COLO668 (cell line): ENCODE data around the gene TTYH1.
"Not testable (repeated sequence)": the region's sequence is repeated elsewhere in the genome, so short reads cannot be mapped to it uniquely, and the experiment has no call there.

Experiments used
- DNase-seq: peaks from one replicate; lab custom pipeline; 2025; ENCODE audit not compliant: unreplicated experiment; lab: John Stamatoyannopoulos, UW

TTYH1 gene

GRCh38 chr19:54415208-54415900 lies at the start of gene TTYH1:
Gene TTYH1, plus strand, starts transcription at chr19:54415464. Its CDS starts 89 bp downstream, at chr19:54415553.
- no peak for DNase-seq

DNA sequence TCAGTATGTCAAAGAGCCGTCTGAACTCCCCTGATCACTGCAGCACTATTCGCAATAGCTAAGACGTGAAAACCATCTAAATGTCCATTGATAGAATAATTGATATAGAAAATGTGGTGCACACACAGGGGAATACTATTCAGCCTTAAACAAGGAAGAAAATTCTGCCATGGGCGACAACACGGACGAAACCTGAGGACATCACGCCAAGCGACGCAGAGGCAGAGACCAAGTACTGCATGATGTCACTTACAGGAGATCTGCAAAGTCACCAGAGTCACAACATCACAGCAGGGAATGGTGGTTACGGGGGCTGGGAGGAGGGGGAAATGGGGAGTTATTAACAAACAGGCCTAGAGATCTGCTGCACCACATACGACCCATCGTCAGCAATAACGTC lies 49.5 kb upstream of the TTYH1 start:
- not testable (repeated sequence) for DNase-seq

DNA sequence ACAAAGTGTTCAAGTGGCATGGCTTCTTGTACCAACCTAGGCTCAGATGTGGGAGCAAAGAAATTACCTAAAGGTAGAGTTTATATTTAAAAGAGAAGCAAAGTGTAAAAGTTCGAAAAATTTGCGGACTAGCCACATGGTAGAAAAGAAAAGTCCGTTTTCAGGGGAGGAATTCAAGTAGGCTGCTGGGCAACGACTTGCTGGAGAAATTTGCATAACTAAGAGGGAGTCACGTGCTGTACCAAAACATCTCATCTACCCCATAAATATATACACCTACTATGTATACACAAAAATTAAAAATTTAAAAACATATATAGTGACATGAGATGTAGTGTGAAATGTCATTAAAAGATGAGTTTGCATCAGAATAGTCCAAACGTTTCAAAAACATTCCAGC lies 48.5 kb upstream of the TTYH1 start:
- DNase-seq = no peak

DNA sequence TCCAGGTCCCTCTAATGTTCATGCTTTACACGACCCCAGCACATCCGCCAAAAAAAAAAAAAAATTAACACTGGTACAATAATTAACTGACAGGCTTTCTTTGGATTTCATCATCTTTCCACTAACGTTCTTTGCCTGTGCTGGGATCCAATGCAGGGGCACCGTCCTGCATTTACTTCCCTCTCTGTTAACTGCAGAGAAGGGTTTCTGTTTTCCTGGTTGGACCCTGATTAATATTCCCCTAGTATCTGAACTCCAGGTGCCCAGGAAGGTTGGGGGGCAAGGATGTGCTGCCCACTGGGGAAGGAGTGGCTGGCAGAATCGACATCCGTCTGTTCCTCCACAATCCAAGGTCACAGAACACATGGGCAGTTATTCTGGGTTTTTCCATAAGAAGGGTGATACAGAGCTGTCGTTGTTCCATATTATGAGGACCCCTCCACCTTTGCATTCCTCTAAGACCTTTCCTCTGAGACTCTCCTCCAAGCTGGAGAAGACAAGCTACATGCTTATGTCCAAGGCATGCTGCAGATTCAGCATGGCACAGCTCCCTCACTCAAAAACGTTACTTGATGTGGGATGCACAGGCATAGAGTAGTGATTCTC lies 46.1 kb upstream of the TTYH1 start:
- no peak for DNase-seq

GRCh38 chr19:54369688-54370433 lies 45.4 kb upstream of the TTYH1 start:
- not testable (repeated sequence) for DNase-seq

DNA sequence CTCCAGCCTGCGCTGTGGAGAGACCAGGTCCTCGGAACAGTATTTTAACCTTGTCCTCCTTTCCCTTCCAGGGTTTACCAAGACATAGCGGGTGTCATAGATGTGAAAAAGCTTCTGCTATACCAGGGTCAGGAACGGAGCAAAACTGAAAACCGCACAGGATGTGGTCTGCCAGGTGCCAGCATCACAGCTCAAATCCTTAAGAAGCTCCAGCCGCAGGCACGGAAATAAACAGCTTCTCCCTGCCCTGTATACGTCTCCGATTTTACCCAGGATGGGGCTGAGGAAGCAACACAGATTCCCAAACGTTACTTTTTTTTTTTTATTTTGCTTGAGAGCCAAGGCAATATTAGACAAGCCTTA lies 44.8 kb upstream of the TTYH1 start:
- not testable (repeated sequence) for DNase-seq

DNA sequence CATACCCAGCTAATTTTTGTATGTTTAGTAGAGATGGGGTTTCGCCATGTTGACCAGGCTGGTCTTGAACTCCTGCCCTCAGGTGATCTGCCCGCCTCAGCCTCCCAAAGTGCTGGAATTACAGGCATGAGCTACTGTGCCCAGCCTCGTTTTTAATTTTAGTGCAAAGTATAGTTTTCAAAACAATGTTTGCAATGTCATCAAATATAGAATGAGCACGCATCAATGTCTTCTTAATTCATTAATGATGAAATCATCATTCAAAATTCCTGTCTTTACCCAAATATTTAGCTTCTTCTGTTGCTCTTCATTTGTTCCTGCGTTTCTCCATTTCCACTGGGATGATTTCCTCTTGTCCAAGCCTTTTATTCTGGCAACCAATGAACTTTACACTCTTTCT lies 43.8 kb upstream of the TTYH1 start:
- not testable (repeated sequence) for DNase-seq

GRCh38 chr19:54373781-54374631 lies 41.3 kb upstream of the TTYH1 start:
- DNase-seq = no peak

GRCh38 chr19:54375181-54375938 lies 39.9 kb upstream of the TTYH1 start:
- not testable (repeated sequence) for DNase-seq

DNA sequence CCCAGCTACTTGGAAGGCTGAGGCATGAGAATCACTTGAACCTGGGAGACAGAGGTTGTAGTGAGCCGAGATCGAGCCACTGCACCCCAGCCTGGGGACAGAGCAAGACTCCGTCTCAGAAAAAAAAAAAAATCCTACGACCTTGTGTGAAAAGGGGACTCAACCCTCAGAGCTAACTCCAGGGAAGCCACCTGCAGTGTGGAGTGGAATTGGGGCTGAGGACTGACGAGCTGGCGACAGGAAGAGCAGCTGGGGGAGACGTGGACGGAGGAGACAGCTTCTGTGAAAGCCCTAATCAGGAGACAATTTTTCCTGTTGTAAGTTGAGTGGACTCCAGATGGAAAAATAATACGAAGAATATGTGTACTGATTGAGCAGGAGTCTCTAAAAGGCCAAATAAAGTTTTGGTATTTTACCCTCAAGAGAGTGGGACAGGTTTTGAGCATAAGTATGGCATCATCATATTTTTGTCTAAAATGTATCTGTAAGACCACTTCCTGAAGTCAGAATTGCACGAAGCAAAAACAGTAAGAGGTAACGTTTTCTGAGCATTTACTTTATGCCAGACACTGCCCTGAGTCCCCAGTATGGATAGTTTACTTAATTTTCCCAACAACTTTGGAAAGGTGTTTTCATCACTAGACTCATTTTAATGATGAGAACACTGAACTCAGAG lies 38.5 kb upstream of the TTYH1 start:
- no peak for DNase-seq

- no peak for DNase-seq
Measured at GRCh38 chr19:54379187-54379678, 36.0 kb upstream of the TTYH1 start.

- DNase-seq = no peak
Measured at GRCh38 chr19:54380897-54381296, 34.4 kb upstream of the TTYH1 start.

- DNase-seq = not testable (repeated sequence)
Measured at GRCh38 chr19:54382041-54382440, 33.2 kb upstream of the TTYH1 start.

GRCh38 chr19:54383330-54383729 lies 31.9 kb upstream of the TTYH1 start:
- no peak for DNase-seq

DNA sequence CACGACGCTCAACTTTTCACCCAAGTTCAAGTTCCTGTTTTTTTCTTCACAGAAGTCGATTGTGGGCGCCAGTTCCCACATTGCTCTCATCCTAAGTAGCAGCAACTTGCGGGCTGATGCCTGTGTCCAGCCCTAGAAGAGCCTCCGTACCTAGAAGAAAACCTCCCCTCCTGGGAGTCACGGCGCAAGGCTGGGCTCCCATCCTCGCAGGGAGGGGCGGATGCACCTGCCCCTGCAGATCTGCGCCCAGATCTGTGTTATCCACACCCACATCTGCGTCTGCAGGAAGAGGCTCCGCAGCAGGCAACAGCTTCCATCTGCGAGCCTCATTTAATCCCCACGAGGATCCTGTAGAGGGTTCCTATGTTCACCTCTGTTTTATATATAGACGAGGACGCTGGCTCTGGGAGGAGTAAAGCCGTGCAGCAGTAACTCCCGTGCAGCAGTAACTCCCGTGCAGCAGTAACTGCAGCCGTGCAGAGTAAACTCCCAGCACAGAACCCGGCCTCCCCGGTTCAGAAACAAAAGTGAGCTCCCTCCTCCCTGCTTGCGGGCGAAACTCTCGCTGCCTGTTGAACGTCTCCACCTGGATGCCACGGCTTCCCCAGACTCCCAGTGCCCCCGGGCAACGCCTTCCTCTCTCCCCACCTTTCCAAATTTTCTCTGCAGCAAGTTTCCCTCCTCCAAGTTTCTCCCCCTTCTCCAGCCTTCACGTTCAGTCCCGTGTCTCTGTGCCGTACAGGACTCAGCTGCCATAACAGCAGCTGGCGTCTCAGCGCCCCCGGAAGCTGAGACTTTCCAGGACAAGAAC lies 27.1 kb upstream of the TTYH1 start:
- no peak for DNase-seq

DNA sequence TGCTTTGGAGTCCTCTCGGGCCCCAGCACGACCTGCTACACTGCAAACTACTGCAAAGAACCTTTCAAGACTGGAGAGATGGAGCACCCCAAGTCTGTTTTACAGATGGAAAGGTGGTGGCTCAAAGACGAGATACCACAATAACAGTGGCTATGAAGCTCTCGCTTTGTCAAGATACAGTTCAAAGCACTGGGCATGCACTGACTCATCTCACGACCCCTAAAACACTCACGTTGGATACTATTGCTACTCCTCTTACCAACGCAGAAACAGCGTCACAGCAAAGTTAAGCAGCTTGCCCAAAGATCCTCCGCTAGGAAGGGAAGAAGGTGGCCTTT lies 26.5 kb upstream of the TTYH1 start:
- DNase-seq = no peak

DNA sequence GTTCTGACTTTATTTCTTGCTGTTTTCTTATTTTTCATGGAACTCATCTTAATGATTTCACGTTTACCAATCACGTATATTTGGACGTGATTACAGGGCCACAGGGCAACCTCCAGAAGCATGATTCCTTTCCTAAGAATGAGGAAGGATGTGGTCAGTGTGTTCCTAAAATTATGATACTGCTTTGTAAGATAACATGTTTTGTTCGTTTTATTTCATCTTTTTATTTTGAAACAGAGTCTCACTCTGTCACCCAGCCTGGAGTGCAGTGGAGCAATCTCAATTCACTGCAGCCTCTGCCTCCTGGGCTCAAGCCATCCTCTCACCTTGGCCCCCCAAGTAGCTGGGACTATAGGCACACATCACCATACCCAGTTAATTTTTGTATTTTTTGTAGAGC lies 25.7 kb upstream of the TTYH1 start:
- DNase-seq = no peak

GRCh38 chr19:54390942-54391577 lies 24.2 kb upstream of the TTYH1 start:
- peak; percentile 35 for DNase-seq
